ENCODE data around the gene PRLR. TPM values are rescaled to one million over a fixed set of nuclear protein-coding genes. Genes with fewer than 3 reads are reported as not detected.

Gene PRLR
- total and polyA plus RNA-seq, 2 of the 8 experiments (the other 6 are each of a cell fraction or from before 2014, with no cell fraction given): 0.53 to 2.5 TPM

DNA sequence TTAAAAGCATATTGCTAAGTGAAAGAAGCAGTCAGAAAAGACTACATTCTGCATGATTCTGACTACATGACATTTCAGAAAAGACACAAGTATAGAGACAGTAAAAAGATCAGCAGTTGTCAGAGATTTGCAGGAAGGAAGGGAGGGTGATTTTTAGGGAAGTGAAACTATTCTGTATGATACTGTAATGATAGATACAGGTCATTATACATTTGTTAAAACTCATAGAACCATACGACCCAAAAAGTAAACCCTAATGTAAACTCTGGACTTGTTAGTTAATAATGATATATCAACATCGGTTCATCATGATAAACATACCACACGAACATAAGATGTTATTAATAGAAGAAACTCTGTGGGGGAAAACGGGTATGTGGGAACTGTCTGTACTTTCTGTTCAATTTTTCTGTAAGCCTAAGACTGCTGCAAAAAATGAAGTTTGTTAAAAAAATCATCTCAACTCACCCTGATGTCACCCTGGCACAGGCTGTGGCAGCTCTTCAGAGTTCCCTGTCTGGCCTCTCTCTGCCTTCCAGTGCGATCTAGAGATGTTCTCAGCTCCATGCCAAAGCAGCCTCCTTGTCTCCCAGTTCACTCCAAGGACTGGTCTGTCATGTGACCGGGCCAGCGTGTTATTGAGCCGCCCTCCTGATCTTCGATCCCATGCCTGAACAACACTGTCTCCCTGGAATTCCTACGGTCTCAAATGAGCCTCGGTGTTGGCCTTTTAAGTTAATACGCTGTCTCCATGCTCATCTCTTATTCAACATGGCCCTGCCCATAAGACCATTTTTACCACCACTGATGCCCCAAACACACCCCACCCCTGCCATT lies 35.4 kb downstream of the PRLR start (continued):
- TF ChIP-seq EP300 (IDR thresholded peaks at IDR 0.05; ENCODE audit: borderline replicate concordance in 1 of 2, low read depth in 2 of 2, low read length in 2 of 2) (no peak), CHD7 (IDR thresholded peaks at IDR 0.05; ENCODE audit: insufficient replicate concordance, low read length) (no peak)
